ENCODE data around the gene NEK4. TPM values are rescaled to one million over a fixed set of nuclear protein-coding genes. Genes with fewer than 3 reads are reported as not detected.

The NEK4 gene
- total and polyA plus RNA-seq, 4 donors: 5.4 to 28.7 (median 15.4) TPM

DNA sequence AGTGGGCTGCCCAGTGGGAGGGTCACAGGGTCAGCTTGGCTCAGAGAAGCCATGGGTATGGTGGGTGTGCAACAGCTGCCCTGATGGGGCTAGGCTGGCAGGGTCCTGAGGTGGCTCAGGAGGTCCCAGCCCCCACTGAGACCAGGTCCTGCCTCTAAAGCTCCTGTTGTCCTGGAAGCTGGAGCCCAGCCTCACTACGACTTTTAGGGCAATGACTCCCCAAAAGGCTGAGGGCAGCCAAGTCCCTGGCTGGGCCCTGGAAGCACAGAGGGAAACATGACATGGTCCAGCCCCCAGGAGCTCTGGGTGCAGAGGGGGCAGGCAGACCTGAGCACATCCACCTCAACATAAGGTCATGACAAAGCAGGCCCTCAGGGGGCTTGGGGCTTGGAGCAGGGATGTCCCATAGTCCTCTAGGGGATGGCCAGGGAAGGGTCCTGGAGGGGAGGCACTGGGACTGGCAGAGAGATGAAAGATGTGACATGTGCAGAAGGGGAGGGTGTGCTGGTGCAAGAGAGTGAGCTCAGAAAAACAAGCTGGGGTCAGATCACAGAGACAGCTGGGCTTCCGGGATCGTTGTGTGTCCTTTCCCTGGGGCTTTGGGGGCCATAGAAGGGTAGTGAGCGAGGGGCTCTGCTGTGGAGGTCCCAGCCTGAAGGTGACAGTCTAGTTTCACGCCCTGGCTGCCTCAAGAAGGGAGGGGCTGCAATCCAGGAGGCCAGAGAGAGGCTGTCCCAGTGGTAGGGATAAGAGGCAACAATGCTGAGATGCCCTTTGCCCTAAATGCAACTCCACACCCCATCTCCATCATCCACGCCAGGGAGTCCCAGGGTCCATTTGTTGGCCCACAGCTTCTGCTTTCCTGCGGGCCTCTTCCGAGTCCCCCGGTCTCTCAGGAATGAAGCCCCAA lies 23.2 kb upstream of the NEK4 start:
- H3K4me3 ChIP-seq (ENCODE audit: low read depth in 1 of 3, low read length in 3 of 3): peak overlapping the region in 2 of 3 donors; percentile 52 to 68
- H3K27me3 ChIP-seq (ENCODE audit: control insufficient read depth in 4 of 4, insufficient read depth in 4 of 4, low read length in 3 of 4): no peaks in the 10 kb centered on the region
- peak overlapping the region; percentile 77 to 97 for H3K27ac ChIP-seq (ENCODE audit: low read depth in 1 of 2, low read length in 2 of 2)
- H3K4me1 ChIP-seq (ENCODE audit: control insufficient read depth in 4 of 4, insufficient read depth in 4 of 4, low read length in 3 of 4): peaks cover 29 to 89% (median 68%) of the 10 kb centered on the region in 4 donors
- TF ChIP-seq, protein P1, sequence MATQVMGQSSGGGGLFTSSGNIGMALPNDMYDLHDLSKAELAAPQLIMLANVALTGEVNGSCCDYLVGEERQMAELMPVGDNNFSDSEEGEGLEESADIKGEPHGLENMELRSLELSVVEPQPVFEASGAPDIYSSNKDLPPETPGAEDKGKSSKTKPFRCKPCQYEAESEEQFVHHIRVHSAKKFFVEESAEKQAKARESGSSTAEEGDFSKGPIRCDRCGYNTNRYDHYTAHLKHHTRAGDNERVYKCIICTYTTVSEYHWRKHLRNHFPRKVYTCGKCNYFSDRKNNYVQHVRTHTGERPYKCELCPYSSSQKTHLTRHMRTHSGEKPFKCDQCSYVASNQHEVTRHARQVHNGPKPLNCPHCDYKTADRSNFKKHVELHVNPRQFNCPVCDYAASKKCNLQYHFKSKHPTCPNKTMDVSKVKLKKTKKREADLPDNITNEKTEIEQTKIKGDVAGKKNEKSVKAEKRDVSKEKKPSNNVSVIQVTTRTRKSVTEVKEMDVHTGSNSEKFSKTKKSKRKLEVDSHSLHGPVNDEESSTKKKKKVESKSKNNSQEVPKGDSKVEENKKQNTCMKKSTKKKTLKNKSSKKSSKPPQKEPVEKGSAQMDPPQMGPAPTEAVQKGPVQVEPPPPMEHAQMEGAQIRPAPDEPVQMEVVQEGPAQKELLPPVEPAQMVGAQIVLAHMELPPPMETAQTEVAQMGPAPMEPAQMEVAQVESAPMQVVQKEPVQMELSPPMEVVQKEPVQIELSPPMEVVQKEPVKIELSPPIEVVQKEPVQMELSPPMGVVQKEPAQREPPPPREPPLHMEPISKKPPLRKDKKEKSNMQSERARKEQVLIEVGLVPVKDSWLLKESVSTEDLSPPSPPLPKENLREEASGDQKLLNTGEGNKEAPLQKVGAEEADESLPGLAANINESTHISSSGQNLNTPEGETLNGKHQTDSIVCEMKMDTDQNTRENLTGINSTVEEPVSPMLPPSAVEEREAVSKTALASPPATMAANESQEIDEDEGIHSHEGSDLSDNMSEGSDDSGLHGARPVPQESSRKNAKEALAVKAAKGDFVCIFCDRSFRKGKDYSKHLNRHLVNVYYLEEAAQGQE (IDR thresholded peaks at IDR 0.05): no peak
- TF ChIP-seq NR2F2 (IDR thresholded peaks at IDR 0.05): no peak
- peak in 1 of 2 donors; percentile 31 for TF ChIP-seq JUND (IDR thresholded peaks at IDR 0.05)
- no peak for TF ChIP-seq EGR1 (IDR thresholded peaks at IDR 0.05; ENCODE audit: low read depth in 2 of 2)
- TF ChIP-seq, protein P2, sequence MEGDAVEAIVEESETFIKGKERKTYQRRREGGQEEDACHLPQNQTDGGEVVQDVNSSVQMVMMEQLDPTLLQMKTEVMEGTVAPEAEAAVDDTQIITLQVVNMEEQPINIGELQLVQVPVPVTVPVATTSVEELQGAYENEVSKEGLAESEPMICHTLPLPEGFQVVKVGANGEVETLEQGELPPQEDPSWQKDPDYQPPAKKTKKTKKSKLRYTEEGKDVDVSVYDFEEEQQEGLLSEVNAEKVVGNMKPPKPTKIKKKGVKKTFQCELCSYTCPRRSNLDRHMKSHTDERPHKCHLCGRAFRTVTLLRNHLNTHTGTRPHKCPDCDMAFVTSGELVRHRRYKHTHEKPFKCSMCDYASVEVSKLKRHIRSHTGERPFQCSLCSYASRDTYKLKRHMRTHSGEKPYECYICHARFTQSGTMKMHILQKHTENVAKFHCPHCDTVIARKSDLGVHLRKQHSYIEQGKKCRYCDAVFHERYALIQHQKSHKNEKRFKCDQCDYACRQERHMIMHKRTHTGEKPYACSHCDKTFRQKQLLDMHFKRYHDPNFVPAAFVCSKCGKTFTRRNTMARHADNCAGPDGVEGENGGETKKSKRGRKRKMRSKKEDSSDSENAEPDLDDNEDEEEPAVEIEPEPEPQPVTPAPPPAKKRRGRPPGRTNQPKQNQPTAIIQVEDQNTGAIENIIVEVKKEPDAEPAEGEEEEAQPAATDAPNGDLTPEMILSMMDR (IDR thresholded peaks at IDR 0.05; ENCODE audit: low read depth, low read length, missing input control): no peak
- TF ChIP-seq YY1 (IDR thresholded peaks at IDR 0.05): no peak
- TF ChIP-seq RXRA (IDR thresholded peaks at IDR 0.05): peak in 1 of 2 donors; percentile 57
- no peak for TF ChIP-seq FOXA1 (IDR thresholded peaks at IDR 0.05)
- TF ChIP-seq HNF4G (IDR thresholded peaks at IDR 0.05): no peak
- TF ChIP-seq, protein P3, sequence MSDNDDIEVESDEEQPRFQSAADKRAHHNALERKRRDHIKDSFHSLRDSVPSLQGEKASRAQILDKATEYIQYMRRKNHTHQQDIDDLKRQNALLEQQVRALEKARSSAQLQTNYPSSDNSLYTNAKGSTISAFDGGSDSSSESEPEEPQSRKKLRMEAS (IDR thresholded peaks at IDR 0.05): no peak
- 35% methylated on average over 9 of the region's 9 CpGs for WGBS
- peaks cover 9 to 46% (median 32%) of the 10 kb centered on the region in 4 donors for H3K36me3 ChIP-seq (ENCODE audit: control insufficient read depth in 4 of 4, insufficient read depth in 3 of 4, low read depth in 1 of 4, low read length in 3 of 4)
- no peaks in the 10 kb centered on the region for H3K9me3 ChIP-seq (ENCODE audit: control insufficient read depth in 4 of 4, low read length in 3 of 4)
- no peak for DNase-seq (ENCODE audit: low spot score)
- H3K9ac ChIP-seq (ENCODE audit: low read depth in 1 of 2, low read length in 2 of 2): no peak overlapping the region

DNA sequence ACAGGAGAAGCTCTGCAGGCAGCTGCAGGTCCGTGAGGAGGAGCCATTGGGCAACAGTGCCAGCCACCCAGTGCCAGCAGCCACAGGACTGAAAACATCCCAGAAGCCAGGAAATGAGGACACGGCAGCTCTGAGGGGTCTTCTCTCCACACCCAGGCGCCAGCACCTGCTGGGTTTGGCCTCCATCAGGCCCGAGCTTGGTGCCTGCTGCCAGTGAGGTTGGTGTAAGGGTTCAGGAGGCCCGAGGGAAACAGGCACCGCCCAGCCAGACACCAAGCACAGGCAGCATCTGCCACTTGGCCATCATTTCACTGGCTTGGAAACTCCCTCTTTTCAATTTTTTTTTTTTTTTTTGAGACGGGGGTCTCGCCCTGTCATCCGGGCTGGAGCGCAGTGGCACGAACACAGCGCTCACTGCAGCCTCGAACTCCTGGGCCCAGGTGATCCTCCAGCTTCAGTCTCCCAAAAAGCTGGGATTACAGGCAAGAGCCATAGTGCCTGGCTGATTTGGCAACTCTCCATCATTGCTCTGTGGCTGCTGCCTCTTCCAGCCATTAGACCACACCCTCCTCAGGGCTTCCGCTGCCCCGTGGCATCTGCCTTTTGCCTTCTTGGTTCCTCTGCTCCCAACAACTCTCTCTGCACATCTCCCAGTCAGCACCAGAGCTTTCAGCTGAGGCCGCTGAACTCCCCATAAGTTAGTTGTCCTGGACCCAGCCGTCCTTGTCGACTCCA lies 22.4 kb upstream of the NEK4 start:
- Histone ChIP-seq H3K36me3 (ENCODE audit: control insufficient read depth in 4 of 4, insufficient read depth in 3 of 4, low read depth in 1 of 4, low read length in 3 of 4) (peaks cover 7 to 45% (median 32%) of the 10 kb centered on the region in 4 donors), H3K4me3 (ENCODE audit: low read depth in 1 of 3, low read length in 3 of 3) (no peak overlapping the region), H3K27ac (ENCODE audit: low read depth in 1 of 2, low read length in 2 of 2) (peak overlapping the region; percentile 77 to 97), H3K9me3 (ENCODE audit: control insufficient read depth in 4 of 4, low read length in 3 of 4) (no peaks in the 10 kb centered on the region), H3K27me3 (ENCODE audit: control insufficient read depth in 4 of 4, insufficient read depth in 4 of 4, low read length in 3 of 4) (no peaks in the 10 kb centered on the region), H3K9ac (ENCODE audit: low read depth in 1 of 2, low read length in 2 of 2) (no peak overlapping the region), H3K4me1 (ENCODE audit: control insufficient read depth in 4 of 4, insufficient read depth in 4 of 4, low read length in 3 of 4) (peaks cover 26 to 85% (median 66%) of the 10 kb centered on the region in 4 donors)
- no peak for DNase-seq (ENCODE audit: low spot score)
- 57% methylated on average over 18 of the region's 18 CpGs for WGBS
- TF ChIP-seq NR2F2 (IDR thresholded peaks at IDR 0.05): no peak
- TF ChIP-seq HNF4G (IDR thresholded peaks at IDR 0.05): no peak
- TF ChIP-seq GABPA (IDR thresholded peaks at IDR 0.05 in 1 of 2, conservative IDR thresholded peaks at IDR 0.05 in 1 of 2): no peak
- peak; percentile 50 for TF ChIP-seq YY1 (IDR thresholded peaks at IDR 0.05)
